GM18519 (cell line): Measurements from ENCODE around the gene VOPP1.
"Not testable (repeated sequence)": the region's sequence is repeated elsewhere in the genome, so short reads cannot be mapped to it uniquely, and the experiment has no call there.

Source experiments
- ATAC-seq: cut with Tn5 transposase; IDR thresholded peaks from one replicate; pipeline ENCODE4 v1.9.1; 2021; ENCODE audit warnings: mild to moderate bottlenecking, moderate library complexity; ENCODE audit not compliant: unreplicated experiment, low FRiP score

VOPP1 gene

GRCh38 chr7:55587687-55588378 is 15.5 kb upstream of the VOPP1 start:
- no peak for ATAC-seq

- ATAC-seq = not testable (repeated sequence)
These were observed 10.4 kb upstream of the VOPP1 start for GRCh38 chr7:55582656-55583055.

GRCh38 chr7:55576753-55577152 is 4.5 kb upstream of the VOPP1 start:
- ATAC-seq = no peak

- no peak for ATAC-seq
These were observed 3.4 kb upstream of the VOPP1 start for GRCh38 chr7:55575733-55576132.

GRCh38 chr7:55575098-55575497 is 2.8 kb upstream of the VOPP1 start:
- ATAC-seq = no peak

GRCh38 chr7:55574051-55574717 is 1.9 kb upstream of the VOPP1 start:
- ATAC-seq = no peak

GRCh38 chr7:55573234-55573900 is 1.1 kb upstream of the VOPP1 start:
- ATAC-seq = no peak

- ATAC-seq = peak; percentile 12
These were observed 558 bp downstream of the VOPP1 start for GRCh38 chr7:55571511-55572377.

- ATAC-seq = no peak
These were observed 1.4 kb downstream of the VOPP1 start for GRCh38 chr7:55570939-55571338.

- peak; percentile 46 for ATAC-seq
These were observed 2.0 kb downstream of the VOPP1 start for GRCh38 chr7:55570218-55570873.

GRCh38 chr7:55569797-55570196 is 2.5 kb downstream of the VOPP1 start:
- ATAC-seq = peak; percentile 2

GRCh38 chr7:55569269-55569663 is 3.0 kb downstream of the VOPP1 start:
- no peak for ATAC-seq

- no peak for ATAC-seq
These were observed 3.6 kb downstream of the VOPP1 start for GRCh38 chr7:55568613-55569268.

GRCh38 chr7:55567571-55567970 is 4.7 kb downstream of the VOPP1 start:
- no peak for ATAC-seq

- no peak for ATAC-seq
These were observed 6.6 kb downstream of the VOPP1 start for GRCh38 chr7:55565681-55566080.

- ATAC-seq = no peak
These were observed 8.5 kb downstream of the VOPP1 start for GRCh38 chr7:55563596-55564325.

- ATAC-seq = no peak
These were observed 10.6 kb downstream of the VOPP1 start for GRCh38 chr7:55561690-55562089.

GRCh38 chr7:55558962-55559920 is 13.1 kb downstream of the VOPP1 start:
- no peak for ATAC-seq
